K562 (cell line): Measurements from ENCODE around the gene GTF3C4. TPM values are rescaled to one million over a fixed set of nuclear protein-coding genes. Genes with fewer than 3 reads are reported as not detected.

Source experiments
- ATAC-seq: fragments of 200-7000 bp; cut with Tn5 transposase; 3 replicates; pipeline ENCODE4 v1.9.1; 2020; ENCODE audit warnings: moderate library complexity
- BruUV-seq: library from RNA; stranded (reverse); fragments of 400-500 nt; replicated peaks from 2 replicates; lab custom pipeline; 2021; lab: Mats Ljungman, UMichigan
- CTCF ChIA-PET: fragments of 300-600 bp; formaldehyde crosslinking; extraction: SDS; loops from one replicate; lab custom pipeline; 2021; ENCODE audit warnings: low intra/inter-chr PET ratio; lab: Yijun Ruan, JAX
- POLR2A ChIA-PET: fragments of 300-600, 350-650 bp; sonication (Branson Sonifier 250); formaldehyde crosslinking; extraction: SDS; loops from one replicate; lab custom pipeline; 2021; ENCODE audit warnings: antibody characterized with exemption, inconsistent platforms; lab: Yijun Ruan, JAX
- DNase-seq, 4 experiments: peaks; one replicate each; pipeline versions ENCODE4 v3.0.0 to v3.0.0-alpha.2; 2011 to 2018; ENCODE audit warnings: low spot score in 3 of 4, mixed read lengths in 3 of 4; ENCODE audit errors: extremely low read depth in 1 of 4
- FAIRE-seq: peaks from 2 replicates; lab custom pipeline; 2011; peaks lifted over from hg19 to GRCh38; lab: Jason Lieb, UNC
- H2AFZ ChIP-seq: 2 replicates; pipeline ENCODE4 v1.6.0; 2011; ENCODE audit warnings: low read depth, low read length, control low read depth, inconsistent platforms
- H3K27ac ChIP-seq: fragments of 200-600 bp; 3 replicates; pipeline ENCODE4 v1.8.0; 2011; ENCODE audit warnings: low read depth, mild to moderate bottlenecking, control low read depth, inconsistent platforms, low read length, moderate library complexity, mixed read lengths; ENCODE audit errors: extremely low read depth
- H3K27me3 ChIP-seq, 2 experiments: fragments of 300-600 bp in 1 of 2; 2 replicates in 1 of 2; 3 replicates in 1 of 2; pipeline versions ENCODE4 v1.6.0 to v1.8.0; 2011; ENCODE audit warnings: inconsistent platforms in 2 of 2, low read length in 2 of 2, mild to moderate bottlenecking in 1 of 2, mixed read lengths in 1 of 2, moderate library complexity in 1 of 2; ENCODE audit not compliant: control insufficient read depth in 2 of 2, insufficient read depth in 2 of 2
- H3K36me3 ChIP-seq: fragments of 300-600 bp; 3 replicates; pipeline ENCODE4 v1.8.0; 2011; ENCODE audit warnings: mild to moderate bottlenecking, low read length, inconsistent platforms; ENCODE audit not compliant: control insufficient read depth, insufficient read depth
- H3K4me1 ChIP-seq, 2 experiments: fragments of 200-600 bp in 1 of 2; replicated peaks in 1 of 2; 2 replicates in 1 of 2; 3 replicates in 1 of 2; pipeline versions ENCODE4 v1.5.1 to v1.8.0; 2011; ENCODE audit warnings: inconsistent platforms in 2 of 2, low read length in 2 of 2, mild to moderate bottlenecking in 1 of 2, mixed read lengths in 1 of 2, moderate library complexity in 1 of 2; ENCODE audit not compliant: control insufficient read depth in 2 of 2, insufficient read depth in 2 of 2
- H3K4me2 ChIP-seq: 2 replicates; pipeline ENCODE4 v1.6.1; 2011; ENCODE audit warnings: low read length, control low read depth, inconsistent platforms, mixed read lengths; ENCODE audit not compliant: insufficient read depth
- H3K4me3 ChIP-seq: fragments of 200-600 bp; sonication (generic), shearing (Covaris generic); 2 replicates; pipeline ENCODE4 v1.5.1; 2016; ENCODE audit warnings: control low read depth, inconsistent platforms
- H3K79me2 ChIP-seq: fragments of 200-600 bp; 3 replicates; pipeline ENCODE4 v1.8.0; 2011; ENCODE audit warnings: low read length, inconsistent platforms; ENCODE audit not compliant: control insufficient read depth, insufficient read depth
- H3K9ac ChIP-seq, 2 experiments: 2 replicates each; pipeline versions ENCODE4 v1.6.0 to v1.6.1; 2011; ENCODE audit warnings: low read depth in 2 of 2, low read length in 2 of 2, control low read depth in 1 of 2, inconsistent platforms in 1 of 2, mild to moderate bottlenecking in 1 of 2, mixed read lengths in 1 of 2; ENCODE audit not compliant: insufficient read depth in 1 of 2
- H3K9me1 ChIP-seq: one replicate; pipeline ENCODE4 v1.6.0; 2011; ENCODE audit warnings: inconsistent platforms, mild to moderate bottlenecking, low read length, moderate library complexity; ENCODE audit not compliant: control insufficient read depth, insufficient read depth
- H3K9me3 ChIP-seq: replicated peaks from 2 replicates; pipeline ENCODE4 v1.5.1; 2011; ENCODE audit warnings: low read depth, low read length, inconsistent platforms; ENCODE audit not compliant: control insufficient read depth, insufficient read depth
- H4K20me1 ChIP-seq: replicated peaks from 2 replicates; pipeline ENCODE4 v1.6.1; 2011; ENCODE audit warnings: low read length, inconsistent platforms, mixed read lengths; ENCODE audit not compliant: control insufficient read depth, insufficient read depth
- ETV6 ChIP-seq, 3 experiments: fragments of 150-350 bp in 1 of 3; sonication (generic) in 1 of 3; formaldehyde crosslinking in 1 of 3; IDR thresholded peaks; 2 replicates each; pipeline versions ENCODE4 v1.6.1 to v1.8.0; 2014 to 2022; ENCODE audit warnings: borderline replicate concordance in 2 of 3, low read depth in 2 of 3, antibody characterized with exemption in 1 of 3, low read length in 1 of 3, mild to moderate bottlenecking in 1 of 3, missing genetic modification reagents in 1 of 3
- HMBOX1 ChIP-seq: sonication (generic); IDR thresholded peaks from 2 replicates; pipeline ENCODE4 v1.6.1; 2016
- SMARCC2 ChIP-seq: fragments of 450-650 bp; IDR thresholded peaks from 2 replicates; pipeline ENCODE4 v1.6.1; 2017; ENCODE audit warnings: antibody characterized with exemption, moderate library complexity, mild to moderate bottlenecking, low read depth
- TEAD1 ChIP-seq, 2 experiments: fragments of 450-650 bp in 1 of 2; sonication (generic) in 1 of 2; formaldehyde crosslinking; IDR thresholded peaks; 2 replicates each; pipeline versions ENCODE4 v1.4.0 to v1.8.0; 2020 to 2022; ENCODE audit warnings: mild to moderate bottlenecking in 2 of 2, missing genetic modification reagents in 1 of 2
- TRIM24 ChIP-seq, 2 experiments: fragments of 450-650 bp; IDR thresholded peaks; 2 replicates each; pipeline ENCODE4 v1.6.1; 2016
- ZFP36 ChIP-seq: fragments of 150-350 bp; IDR thresholded peaks from 2 replicates; pipeline ENCODE4 v1.6.1; 2018; ENCODE audit warnings: low read length, low read depth; ENCODE audit not compliant: partially characterized antibody
- WGBS: fragments of 100-300 bp; shearing (Covaris generic); methylation state at CpG from one replicate; pipeline ENCODE4 v1.1.6; 2016; ENCODE audit warnings: low coverage, mixed read lengths; ENCODE audit not compliant: insufficient coverage; ENCODE audit errors: missing lambda C conversion rate; 5-methylcytosine and 5-hydroxymethylcytosine counted together
- in situ Hi-C: fragments of 300-500 bp; cut with MboI; formaldehyde crosslinking; loops from 4 replicates; pipeline ENCODE4 v1.15.0; 2018; ENCODE audit warnings: inconsistent platforms, mixed read lengths
- intact Hi-C: fragments of 100-400 bp; cut with micrococcal nuclease; formaldehyde crosslinking; loops from 2 replicates; pipeline ENCODE4 v1.14.2; 2022
- polyA plus RNA-seq, 8 experiments: library from polyadenylated mRNA; depleted of rRNA in 4 of 8; stranded (reverse) in 5 of 8; unstranded in 3 of 8; fragments of >200 nt; fragmentation: Nextera tagmentation in 2 of 8; fragmentation: Illumina TruSeq in 1 of 8; extraction: Ambion mirVana in 2 of 8; extraction: Trizol in 1 of 8; gene quantifications; 2 replicates each; pipeline versions ENCODE4 v1.2.1 to v1.2.3, GENCODE V29; 2011 to 2014; ENCODE audit warnings: inconsistent platforms in 1 of 8, missing spikeins in 1 of 8
- total RNA-seq, 7 experiments: library from RNA; depleted of rRNA in 6 of 7; stranded (reverse); fragments of >200 nt in 6 of 7; fragmentation: Illumina TruSeq in 2 of 7; extraction: Trizol in 2 of 7; gene quantifications; 2 replicates each; pipeline versions ENCODE4 v1.2.1 to v1.2.3, GENCODE V29; 2011 to 2021; ENCODE audit warnings: low replicate concordance in 1 of 7
- TF ChIP-seq, protein P1 (sequence below): sonication (generic); formaldehyde crosslinking; IDR thresholded peaks from 2 replicates; pipeline ENCODE4 v1.8.1; 2022; ENCODE audit warnings: missing genetic modification reagents

Gene GTF3C4
- total and polyA plus RNA-seq, 9 of the 15 experiments (the other 6 are each of a cell fraction or from before 2014, with no cell fraction given), result 3.9 to 20.0 (median 12.2) TPM

DNA sequence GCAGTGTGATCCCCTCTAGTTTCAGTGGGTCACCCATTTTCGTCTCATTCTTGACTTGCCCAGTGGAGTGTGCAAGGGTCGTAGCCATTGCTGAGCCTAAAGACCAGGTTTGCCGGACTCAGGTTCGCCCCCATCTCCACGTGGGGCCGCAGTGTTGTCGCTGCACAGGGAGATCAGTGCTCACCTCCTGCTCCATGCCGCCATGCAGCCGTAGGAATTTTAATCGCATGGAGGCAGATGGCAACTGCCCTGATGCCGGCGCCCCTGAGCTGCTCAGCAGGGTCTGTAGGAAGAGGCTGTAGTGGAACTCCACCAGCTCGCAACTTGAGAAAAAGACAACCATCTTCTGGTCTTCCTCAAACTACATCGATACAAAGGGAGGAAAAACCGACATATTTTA, 24.6 kb upstream of the GTF3C4 start:
- Histone ChIP-seq H3K27ac (no peak overlapping the region), H3K9ac (no peak overlapping the region), H3K4me3 (no peak overlapping the region), H3K79me2 (no peaks in the 10 kb centered on the region), H2AFZ (no peak overlapping the region), H3K9me1 (no peaks in the 10 kb centered on the region), H4K20me1 (no peaks in the 10 kb centered on the region), H3K9me3 (no peaks in the 10 kb centered on the region), H3K4me1 (no peaks in the 10 kb centered on the region), H3K36me3 (peaks cover 97% of the 10 kb centered on the region), H3K27me3 (no peaks in the 10 kb centered on the region), H3K4me2 (no peak overlapping the region)
- POLR2A ChIA-PET, result interaction anchor here (0.6 to 1.2 kb wide), 2 partner anchors 25 to 43 kb away, joined by 3 read pairs; partner anchors contain the start of gene GTF3C4
- intact Hi-C loops, result no loop called here
- no TSS peak for BruUV-seq
- in situ Hi-C loops, result no loop called here
- FAIRE-seq (no peak), DNase-seq (no peak), ATAC-seq (no peak)
- TF ChIP-seq SMARCC2 (no peak), TRIM24 (IDR thresholded peaks at IDR 0.05) (no peak), ETV6 (IDR thresholded peaks at IDR 0.05; ENCODE audit: borderline replicate concordance in 1 of 2, low read depth in 2 of 2, low read length in 1 of 2) (no peak), ETV6 (CRISPR knock-in tag; IDR thresholded peaks at IDR 0.05; ENCODE audit: borderline replicate concordance) (no peak), TEAD1 (CRISPR knock-in tag; IDR thresholded peaks at IDR 0.05) (no peak), ZFP36 (no peak), HMBOX1 (no peak)
- TF ChIP-seq, protein P1, sequence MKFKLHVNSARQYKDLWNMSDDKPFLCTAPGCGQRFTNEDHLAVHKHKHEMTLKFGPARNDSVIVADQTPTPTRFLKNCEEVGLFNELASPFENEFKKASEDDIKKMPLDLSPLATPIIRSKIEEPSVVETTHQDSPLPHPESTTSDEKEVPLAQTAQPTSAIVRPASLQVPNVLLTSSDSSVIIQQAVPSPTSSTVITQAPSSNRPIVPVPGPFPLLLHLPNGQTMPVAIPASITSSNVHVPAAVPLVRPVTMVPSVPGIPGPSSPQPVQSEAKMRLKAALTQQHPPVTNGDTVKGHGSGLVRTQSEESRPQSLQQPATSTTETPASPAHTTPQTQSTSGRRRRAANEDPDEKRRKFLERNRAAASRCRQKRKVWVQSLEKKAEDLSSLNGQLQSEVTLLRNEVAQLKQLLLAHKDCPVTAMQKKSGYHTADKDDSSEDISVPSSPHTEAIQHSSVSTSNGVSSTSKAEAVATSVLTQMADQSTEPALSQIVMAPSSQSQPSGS (CRISPR knock-in tag), result no peak
- WGBS, result 98% methylated on average over 14 of the region's 15 CpGs
- CTCF ChIA-PET, result no interaction called here
